HepG2 (cell line): ENCODE results near the gene UBAP1L. TPM values are rescaled to one million over a fixed set of nuclear protein-coding genes. Genes with fewer than 3 reads are reported as not detected.

Experiments used
- CBFB ChIP-seq: sonication (generic); formaldehyde crosslinking; IDR thresholded peaks from 2 replicates; pipeline ENCODE4 v1.4.0; 2020; ENCODE audit warnings: missing genetic modification reagents
- CBX5 ChIP-seq: sonication (generic); formaldehyde crosslinking; IDR thresholded peaks from 2 replicates; pipeline ENCODE4 v1.4.0; 2020; ENCODE audit warnings: missing genetic modification reagents, borderline replicate concordance
- E2F2 ChIP-seq: sonication (generic); formaldehyde crosslinking; IDR thresholded peaks from 2 replicates; pipeline ENCODE4 v1.4.0; 2020; ENCODE audit warnings: missing genetic modification reagents, borderline replicate concordance
- EED ChIP-seq: sonication (generic); formaldehyde crosslinking; IDR thresholded peaks from 2 replicates; pipeline ENCODE4 v1.5.0; 2020; ENCODE audit warnings: mild to moderate bottlenecking, missing genetic modification reagents
- FIP1L1 ChIP-seq: fragments of 200-400 bp; formaldehyde crosslinking; IDR thresholded peaks from 2 replicates; pipeline ENCODE4 v1.6.1; 2018; ENCODE audit warnings: low read depth, mild to moderate bottlenecking, low read length, moderate library complexity, borderline replicate concordance; ENCODE audit not compliant: insufficient read depth
- MLXIP ChIP-seq: sonication (generic); formaldehyde crosslinking; IDR thresholded peaks from 2 replicates; pipeline ENCODE4 v1.9.0; 2021; ENCODE audit warnings: missing genetic modification reagents, borderline replicate concordance
- SNAPC2 ChIP-seq: sonication (generic); formaldehyde crosslinking; IDR thresholded peaks from 2 replicates; pipeline ENCODE4 v1.8.1; 2022; ENCODE audit warnings: mild to moderate bottlenecking, missing genetic modification reagents
- UBTF ChIP-seq: sonication (generic); formaldehyde crosslinking; IDR thresholded peaks from 2 replicates; pipeline ENCODE4 v1.4.0; 2020; ENCODE audit warnings: mild to moderate bottlenecking, missing genetic modification reagents
- ZBTB26 ChIP-seq: IDR thresholded peaks from 2 replicates; pipeline ENCODE4 v1.6.1; 2016; ENCODE audit warnings: missing compliant biosample characterization, missing genetic modification reagents, borderline replicate concordance
- ZNF121 ChIP-seq: sonication (generic); formaldehyde crosslinking; IDR thresholded peaks from 2 replicates; pipeline ENCODE4 v1.5.0; 2020; ENCODE audit warnings: mild to moderate bottlenecking, missing genetic modification reagents
- ZNF138 ChIP-seq: sonication (generic); formaldehyde crosslinking; IDR thresholded peaks from 2 replicates; pipeline ENCODE4 v1.5.0; 2020; ENCODE audit warnings: mild to moderate bottlenecking, low read depth, missing genetic modification reagents
- ZNF280B ChIP-seq: sonication (generic); formaldehyde crosslinking; IDR thresholded peaks from 2 replicates; pipeline ENCODE4 v1.5.0; 2020; ENCODE audit warnings: missing genetic modification reagents, mild to moderate bottlenecking, borderline replicate concordance
- ZNF292 ChIP-seq: sonication (generic); formaldehyde crosslinking; IDR thresholded peaks from 2 replicates; pipeline ENCODE4 v1.8.1; 2022; ENCODE audit warnings: mild to moderate bottlenecking, low read depth, missing genetic modification reagents, borderline replicate concordance
- ZNF354B ChIP-seq: sonication (generic); formaldehyde crosslinking; IDR thresholded peaks from 2 replicates; pipeline ENCODE4 v1.8.0; 2022; ENCODE audit warnings: mild to moderate bottlenecking, missing genetic modification reagents
- ZNF567 ChIP-seq: sonication (generic); formaldehyde crosslinking; IDR thresholded peaks from 2 replicates; pipeline ENCODE4 v1.8.1; 2023; ENCODE audit warnings: mild to moderate bottlenecking, missing genetic modification reagents, borderline replicate concordance
- ZNF709 ChIP-seq: sonication (generic); formaldehyde crosslinking; IDR thresholded peaks from 2 replicates; pipeline ENCODE4 v1.5.0; 2020; ENCODE audit warnings: mild to moderate bottlenecking, missing genetic modification reagents
- ZNF773 ChIP-seq: sonication (generic); formaldehyde crosslinking; IDR thresholded peaks from 2 replicates; pipeline ENCODE4 v1.4.0; 2020; ENCODE audit warnings: missing genetic modification reagents, borderline replicate concordance
- ZNF780A ChIP-seq: sonication (generic); formaldehyde crosslinking; IDR thresholded peaks from 2 replicates; pipeline ENCODE4 v1.8.0; 2022; ENCODE audit warnings: mild to moderate bottlenecking, missing genetic modification reagents, moderate library complexity
- polyA plus RNA-seq, 8 experiments: library from polyadenylated mRNA; depleted of rRNA in 3 of 8; stranded (reverse) in 7 of 8; unstranded in 1 of 8; fragments of >200 nt; fragmentation: Illumina TruSeq in 4 of 8; extraction: Trizol in 4 of 8; gene quantifications; 2 replicates each; pipeline versions ENCODE4 v1.2.1 to v1.2.3, GENCODE V29; 2011 to 2016; ENCODE audit warnings: low read depth in 4 of 8, missing spikeins in 1 of 8, mixed read lengths in 1 of 8; ENCODE audit not compliant: insufficient read depth in 1 of 8
- total RNA-seq, 5 experiments: library from RNA; depleted of rRNA; stranded (reverse); fragments of >200 nt; fragmentation: Illumina TruSeq; extraction: Trizol; gene quantifications; 2 replicates each; pipeline ENCODE4 v1.2.3, GENCODE V29; 2016; ENCODE audit warnings: low read depth in 1 of 5

Gene UBAP1L
- total and polyA plus RNA-seq, 2 of the 13 experiments (the other 11 are each of a cell fraction or from before 2014, with no cell fraction given): 0.86 to 1.4 TPM

- TF ChIP-seq ZBTB26 (CRISPR knock-in tag): no peak; the same call in 1 of the 2 replicates
- TF ChIP-seq ZNF780A (CRISPR knock-in tag): no peak
- peak; percentile 62; the same call in 1 of the 2 replicates for TF ChIP-seq ZNF292 (CRISPR knock-in tag)
- TF ChIP-seq ZNF354B (CRISPR knock-in tag): no peak
- peak; percentile 52; the same call in 1 of the 2 replicates for TF ChIP-seq UBTF (CRISPR knock-in tag)
- TF ChIP-seq ZNF138 (CRISPR knock-in tag): no peak
- no peak for TF ChIP-seq EED (CRISPR knock-in tag)
- TF ChIP-seq CBFB (CRISPR knock-in tag): peak; percentile 82
- TF ChIP-seq SNAPC2 (CRISPR knock-in tag): no peak
- TF ChIP-seq FIP1L1: no peak
- no peak for TF ChIP-seq ZNF280B (CRISPR knock-in tag)
- TF ChIP-seq ZNF773 (CRISPR knock-in tag): no peak
- no peak for TF ChIP-seq MLXIP (CRISPR knock-in tag)
- no peak for TF ChIP-seq E2F2
- no peak for TF ChIP-seq ZNF567
- peak; percentile 74; the same call in 1 of the 2 replicates for TF ChIP-seq CBX5
- no peak for TF ChIP-seq ZNF709 (CRISPR knock-in tag)
- TF ChIP-seq ZNF121 (CRISPR knock-in tag): no peak; the same call in 1 of the 2 replicates
Measured at GRCh38 chr15:65056868-65057548, 58.0 kb downstream of the UBAP1L start (continued).
